Skeletal muscle satellite cell (primary cell): Measurements from ENCODE around the gene SLC12A7. TPM values are rescaled to one million over a fixed set of nuclear protein-coding genes. Genes with fewer than 3 reads are reported as not detected.
A peak's percentile ranks its signal among the peaks of the same experiment; 100 is the strongest.
"Not testable (repeated sequence)": the region's sequence is repeated elsewhere in the genome, so short reads cannot be mapped to it uniquely, and the experiment has no call there.

Experiments
- H3K27me3 ChIP-seq: 2 replicates; pipeline ENCODE4 v1.7.0; 2013; ENCODE audit warnings: low read length; ENCODE audit not compliant: control insufficient read depth, insufficient read depth
- H3K36me3 ChIP-seq: 2 replicates; pipeline ENCODE4 v1.7.0; 2013; ENCODE audit warnings: mild to moderate bottlenecking, control low read depth, low read length; ENCODE audit not compliant: insufficient read depth
- H3K4me1 ChIP-seq: 2 replicates; pipeline ENCODE4 v1.7.0; 2013; ENCODE audit warnings: low read length; ENCODE audit not compliant: control insufficient read depth, insufficient read depth
- H3K4me2 ChIP-seq: 2 replicates; pipeline ENCODE4 v1.7.0; 2013; ENCODE audit warnings: mild to moderate bottlenecking, low read length
- H3K4me3 ChIP-seq: 2 replicates; pipeline ENCODE4 v1.7.0; 2013; ENCODE audit warnings: low read length
- H3K9ac ChIP-seq: 2 replicates; pipeline ENCODE4 v1.7.0; 2013; ENCODE audit warnings: mild to moderate bottlenecking, low read depth, low read length, moderate library complexity
- H3K9me3 ChIP-seq: replicated peaks from 2 replicates; pipeline ENCODE4 v1.7.0; 2013; ENCODE audit warnings: mild to moderate bottlenecking, control low read depth, low read length
- total RNA-seq: library from RNA; depleted of rRNA; stranded (reverse); fragments of >200 nt; gene quantifications from 2 replicates; pipeline ENCODE4 v1.2.3, GENCODE V29; 2012; rRNA removed

Gene SLC12A7
- total RNA-seq = 9.8 and 14.4 TPM in 2 replicates

DNA sequence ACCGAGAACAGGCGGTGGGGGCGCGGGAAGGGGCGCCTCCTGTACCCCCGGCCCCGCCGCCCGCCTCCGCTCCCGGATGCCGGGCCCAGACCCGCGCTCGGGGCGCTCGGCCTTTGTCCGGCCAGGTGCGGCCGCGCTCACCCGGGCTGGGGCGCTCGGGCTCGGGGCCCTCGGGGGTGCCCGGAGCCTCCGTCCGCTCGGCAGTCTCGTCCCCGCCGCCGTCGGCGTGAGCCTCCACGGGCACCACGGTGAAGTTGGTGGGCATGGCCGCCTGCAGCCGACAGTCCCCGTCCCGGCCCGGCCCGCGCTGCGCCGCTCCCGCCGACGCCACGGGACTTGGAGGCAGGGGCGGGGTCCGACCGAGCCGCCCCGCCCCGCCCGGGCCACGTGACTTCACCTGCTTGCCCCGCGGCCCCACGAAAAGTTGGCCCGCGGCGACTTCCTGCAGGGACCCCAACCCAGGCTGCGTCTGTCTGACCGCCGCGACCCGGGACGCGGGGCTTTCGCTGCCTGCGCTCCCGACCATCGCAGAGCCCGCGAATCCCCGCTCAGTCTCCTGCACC is at the start of gene SLC12A7:
Gene SLC12A7 (minus strand): TSS at position 337 of the 563 bp plus-strand sequence. CDS start 72 bp downstream, at position 265.
- H3K27me3 ChIP-seq = peaks cover 56% of the 10 kb centered on the region
- H3K9me3 ChIP-seq = no peaks in the 10 kb centered on the region
- no peaks in the 10 kb centered on the region for H3K36me3 ChIP-seq
- H3K4me3 ChIP-seq = peak within 1 kb of the TSS; percentile 66
- H3K4me1 ChIP-seq = peaks cover 4% of the 10 kb centered on the region
- H3K9ac ChIP-seq = peak within 1 kb of the TSS; percentile 48
- peak within 1 kb of the TSS; percentile 82 for H3K4me2 ChIP-seq

DNA sequence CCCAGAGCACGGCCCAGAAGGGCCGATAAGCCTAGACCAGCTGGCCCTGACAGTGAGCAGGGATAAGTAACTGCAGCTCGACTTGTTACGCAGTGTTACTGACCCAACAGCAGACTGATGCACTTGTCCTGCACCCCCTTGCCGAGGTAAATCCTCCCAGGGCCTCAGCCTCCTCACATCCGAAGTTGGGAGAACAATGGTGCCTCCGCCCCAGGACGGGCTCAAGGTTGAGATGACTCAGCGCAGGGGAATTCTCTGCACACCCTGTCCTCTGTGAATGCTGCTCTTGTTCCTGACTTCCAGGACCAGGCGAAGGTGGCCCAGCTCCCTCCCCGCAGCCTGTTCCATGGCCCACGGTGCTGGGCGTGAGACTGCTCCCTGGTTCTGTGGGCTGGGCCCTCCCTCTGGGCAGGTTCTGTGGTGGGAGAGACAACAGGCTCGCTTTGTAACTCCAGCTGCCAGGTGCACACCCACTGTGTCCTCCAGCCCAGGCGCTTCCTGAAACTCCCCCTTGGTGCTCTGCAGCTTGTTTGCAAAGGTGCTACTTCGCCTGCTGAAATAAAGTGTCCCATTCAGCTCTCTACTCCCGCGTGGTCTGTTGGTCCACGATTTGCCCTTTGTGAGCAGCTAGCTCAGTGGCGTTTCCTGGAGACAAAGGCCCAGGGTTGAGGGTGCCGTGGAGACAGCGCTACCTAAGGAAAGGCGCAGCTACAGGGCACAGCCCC is 49.4 kb upstream of the SLC12A7 start:
- Histone ChIP-seq H3K4me2 (no peak overlapping the region), H3K4me3 (no peak overlapping the region), H3K27me3 (peaks cover 33% of the 10 kb centered on the region), H3K4me1 (no peaks in the 10 kb centered on the region), H3K36me3 (no peaks in the 10 kb centered on the region), H3K9ac (no peak overlapping the region), H3K9me3 (no peaks in the 10 kb centered on the region)

DNA sequence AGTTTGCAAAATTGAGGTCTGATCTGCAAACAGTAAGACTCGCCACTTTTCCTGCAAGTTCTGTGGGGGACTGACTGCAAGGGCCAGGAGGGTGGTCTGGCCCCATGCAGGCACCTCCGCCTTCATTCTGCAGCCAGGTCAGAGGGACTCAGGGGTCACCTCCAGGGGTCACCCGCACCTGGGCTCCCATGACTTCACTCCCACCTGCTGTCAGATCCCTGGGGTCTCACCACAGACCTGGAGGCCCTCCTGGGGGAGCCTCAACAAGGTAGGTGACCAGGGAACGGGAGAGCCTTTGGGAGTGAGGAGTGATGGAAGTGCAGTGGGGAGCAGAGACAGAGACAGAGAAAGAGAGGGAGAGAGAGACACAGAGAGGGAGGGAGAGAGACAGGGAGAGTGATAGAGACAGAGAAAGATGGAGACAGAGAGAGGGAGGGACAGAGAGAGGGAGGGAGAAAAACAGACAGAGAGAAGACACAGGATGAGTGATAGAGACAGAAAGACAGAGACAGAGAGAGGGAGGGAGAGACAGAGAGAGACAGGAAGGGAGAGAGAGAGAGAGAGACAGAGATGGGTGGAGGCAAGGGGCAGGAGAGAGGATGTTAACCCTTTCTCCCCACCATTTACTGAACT is 48.0 kb upstream of the SLC12A7 start:
- no peaks in the 10 kb centered on the region for H3K9me3 ChIP-seq
- H3K4me1 ChIP-seq = no peaks in the 10 kb centered on the region
- H3K9ac ChIP-seq = no peak overlapping the region
- H3K4me2 ChIP-seq = no peak overlapping the region
- peaks cover 36% of the 10 kb centered on the region for H3K27me3 ChIP-seq
- no peak overlapping the region for H3K4me3 ChIP-seq
- no peaks in the 10 kb centered on the region for H3K36me3 ChIP-seq

DNA sequence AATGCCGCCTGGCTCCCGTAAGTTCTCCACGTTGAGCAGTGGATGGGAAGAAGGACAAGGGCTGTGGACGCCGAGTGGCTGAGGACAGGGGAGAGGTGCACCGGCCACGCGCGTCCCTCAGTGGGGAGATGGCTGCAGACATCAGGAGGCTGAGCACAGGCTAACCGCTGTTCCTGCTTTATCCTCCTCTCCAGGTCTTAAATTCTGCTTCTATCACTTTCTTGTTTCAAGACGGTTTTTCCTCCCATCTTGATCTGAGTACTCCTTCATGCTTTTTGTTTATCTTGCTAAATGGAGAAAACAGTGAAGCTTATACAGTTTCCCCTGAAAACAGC is 47.4 kb upstream of the SLC12A7 start:
- no peaks in the 10 kb centered on the region for H3K4me1 ChIP-seq
- H3K4me2 ChIP-seq = no peak overlapping the region
- H3K9me3 ChIP-seq = no peaks in the 10 kb centered on the region
- no peak overlapping the region for H3K9ac ChIP-seq
- H3K27me3 ChIP-seq = peaks cover 41% of the 10 kb centered on the region
- H3K4me3 ChIP-seq = no peak overlapping the region
- no peaks in the 10 kb centered on the region for H3K36me3 ChIP-seq

DNA sequence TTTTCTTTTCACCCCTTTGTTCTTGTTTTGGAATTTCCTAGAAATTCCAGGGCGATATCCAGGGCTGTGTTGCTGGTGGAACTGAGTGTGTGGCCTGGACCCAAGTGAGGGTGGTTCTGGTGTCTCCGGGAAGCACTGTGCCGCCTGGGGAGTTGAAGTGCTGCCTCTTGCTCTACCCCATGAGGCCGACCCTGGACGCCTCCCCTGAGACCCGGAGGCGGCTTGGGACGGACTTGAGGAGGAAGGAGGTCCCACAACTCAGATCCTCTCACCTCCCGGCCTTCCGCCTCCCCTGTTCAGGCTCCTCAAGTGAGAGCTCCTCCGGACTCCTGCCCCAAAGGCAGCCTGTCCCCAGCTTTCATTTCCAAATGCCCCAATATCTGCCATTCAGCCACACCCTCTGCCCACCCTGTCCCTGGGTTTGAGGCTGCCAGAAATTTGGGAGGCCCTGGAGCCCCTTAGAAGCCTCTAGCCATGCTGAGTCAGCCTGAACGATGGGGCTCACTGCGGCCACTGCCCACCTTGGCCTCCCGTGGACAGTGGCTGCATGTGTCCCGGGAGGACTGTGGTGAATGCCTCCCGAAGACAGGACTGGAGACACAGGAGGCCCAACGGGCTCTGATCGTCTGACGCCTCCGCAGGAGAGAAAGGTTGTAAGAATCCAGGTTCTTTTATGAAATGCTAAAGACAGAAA is 46.9 kb upstream of the SLC12A7 start:
- Histone ChIP-seq H3K27me3 (peaks cover 46% of the 10 kb centered on the region), H3K9ac (no peak overlapping the region), H3K9me3 (no peaks in the 10 kb centered on the region), H3K4me3 (no peak overlapping the region), H3K4me1 (no peaks in the 10 kb centered on the region), H3K4me2 (no peak overlapping the region), H3K36me3 (no peaks in the 10 kb centered on the region)

DNA sequence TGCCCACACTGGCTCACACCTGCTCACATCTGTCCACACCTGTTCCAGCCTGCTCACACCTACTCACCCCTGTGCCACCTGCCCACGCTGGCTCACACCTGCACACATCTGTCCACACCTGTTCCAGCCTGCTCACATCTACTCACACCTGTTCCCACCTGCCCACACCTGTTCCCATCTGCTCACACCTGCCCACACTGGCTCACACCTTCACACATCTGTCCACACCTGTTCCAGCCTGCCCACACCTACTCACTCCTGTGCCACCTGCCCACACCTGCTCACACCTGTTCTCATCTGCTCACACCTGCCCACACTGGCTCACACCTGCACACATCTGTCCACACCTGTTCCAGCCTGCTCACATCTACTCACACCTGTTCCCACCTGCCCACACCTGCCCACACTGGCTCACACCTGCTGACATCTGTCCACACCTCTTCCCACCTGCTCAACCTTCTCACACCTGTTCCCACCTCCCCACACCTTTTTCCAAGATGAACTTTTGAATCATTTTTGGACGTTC is 45.7 kb upstream of the SLC12A7 start:
- H3K9ac ChIP-seq, H3K4me1 ChIP-seq, H3K9me3 ChIP-seq, H3K4me3 ChIP-seq, H3K36me3 ChIP-seq, H3K4me2 ChIP-seq: not testable (repeated sequence)
- H3K27me3 ChIP-seq = peaks cover 50% of the 10 kb centered on the region

DNA sequence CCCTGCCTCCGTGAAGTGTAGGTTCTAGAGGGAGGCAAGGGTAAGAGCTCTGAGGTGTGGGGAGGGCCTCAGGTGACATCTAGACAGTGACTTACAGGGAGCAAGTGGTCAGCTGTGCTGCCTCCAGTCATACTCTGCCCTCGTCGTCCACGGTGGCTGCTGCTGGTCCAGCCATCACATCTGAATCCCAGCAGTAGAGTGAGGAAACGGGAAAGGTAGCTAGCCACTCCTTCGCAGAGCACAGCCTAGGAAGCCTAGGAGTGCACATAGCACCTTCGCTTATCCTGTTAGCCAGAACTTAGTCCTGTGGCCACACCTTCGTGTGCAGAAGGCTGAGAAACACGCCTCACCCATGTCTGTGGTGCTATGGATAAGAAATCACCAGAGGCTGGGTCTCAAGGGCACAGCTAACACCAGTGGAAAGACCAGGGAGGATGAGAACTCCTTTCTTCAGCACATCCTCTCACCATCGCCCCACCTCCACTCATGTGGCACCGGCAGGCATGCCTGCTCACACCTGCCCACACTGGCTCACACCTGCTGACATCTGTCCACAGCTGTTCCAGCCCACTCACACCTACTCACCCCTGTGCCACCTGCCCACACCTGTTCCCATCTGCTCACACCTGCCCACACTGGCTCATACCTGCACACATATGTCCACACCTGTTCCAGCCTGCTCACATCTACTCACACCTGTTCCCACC is 45.0 kb upstream of the SLC12A7 start:
- Histone ChIP-seq H3K4me1 (no peaks in the 10 kb centered on the region), H3K4me3 (no peak overlapping the region), H3K36me3 (no peaks in the 10 kb centered on the region), H3K4me2 (no peak overlapping the region), H3K9me3 (no peaks in the 10 kb centered on the region), H3K27me3 (peaks cover 50% of the 10 kb centered on the region), H3K9ac (no peak overlapping the region)

DNA sequence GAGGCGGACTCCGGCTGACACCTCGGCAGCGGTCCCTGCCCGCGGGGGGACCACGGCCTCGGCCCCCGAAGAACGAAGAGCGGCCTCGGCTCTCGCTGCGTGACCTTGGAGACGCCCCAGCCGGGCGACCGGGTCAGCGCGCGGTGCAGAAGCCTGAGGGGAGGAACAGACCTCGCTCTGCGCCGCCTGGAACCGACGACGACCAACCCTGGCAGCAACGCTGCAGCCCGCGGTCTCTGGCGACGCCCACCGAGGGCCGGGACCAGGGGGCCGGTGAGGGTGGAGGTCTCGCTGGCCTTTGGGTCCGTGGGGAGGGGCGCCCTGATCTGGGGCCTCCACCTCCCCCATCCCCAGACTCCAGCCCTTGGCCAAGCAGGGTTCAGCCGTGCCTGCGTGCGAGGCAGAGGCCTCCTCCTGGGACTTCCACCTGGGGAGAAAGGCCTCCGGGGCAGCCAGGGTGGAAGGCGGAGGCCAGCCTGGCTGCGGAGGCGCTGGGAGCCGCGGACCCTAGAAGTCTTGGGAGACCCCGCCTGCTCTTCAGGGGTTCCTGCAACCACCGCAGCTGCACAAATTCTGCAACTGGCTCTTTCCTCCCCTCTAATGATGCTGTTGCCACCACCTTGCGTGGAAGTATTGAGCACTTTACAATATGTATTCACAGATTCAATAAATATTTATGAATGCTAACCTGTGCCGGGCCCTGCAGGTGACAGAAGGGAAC is 44.3 kb upstream of the SLC12A7 start:
- Histone ChIP-seq H3K9me3 (no peaks in the 10 kb centered on the region), H3K4me1 (no peaks in the 10 kb centered on the region), H3K4me2 (no peak overlapping the region), H3K36me3 (no peaks in the 10 kb centered on the region), H3K27me3 (peaks cover 50% of the 10 kb centered on the region), H3K4me3 (no peak overlapping the region), H3K9ac (no peak overlapping the region)

DNA sequence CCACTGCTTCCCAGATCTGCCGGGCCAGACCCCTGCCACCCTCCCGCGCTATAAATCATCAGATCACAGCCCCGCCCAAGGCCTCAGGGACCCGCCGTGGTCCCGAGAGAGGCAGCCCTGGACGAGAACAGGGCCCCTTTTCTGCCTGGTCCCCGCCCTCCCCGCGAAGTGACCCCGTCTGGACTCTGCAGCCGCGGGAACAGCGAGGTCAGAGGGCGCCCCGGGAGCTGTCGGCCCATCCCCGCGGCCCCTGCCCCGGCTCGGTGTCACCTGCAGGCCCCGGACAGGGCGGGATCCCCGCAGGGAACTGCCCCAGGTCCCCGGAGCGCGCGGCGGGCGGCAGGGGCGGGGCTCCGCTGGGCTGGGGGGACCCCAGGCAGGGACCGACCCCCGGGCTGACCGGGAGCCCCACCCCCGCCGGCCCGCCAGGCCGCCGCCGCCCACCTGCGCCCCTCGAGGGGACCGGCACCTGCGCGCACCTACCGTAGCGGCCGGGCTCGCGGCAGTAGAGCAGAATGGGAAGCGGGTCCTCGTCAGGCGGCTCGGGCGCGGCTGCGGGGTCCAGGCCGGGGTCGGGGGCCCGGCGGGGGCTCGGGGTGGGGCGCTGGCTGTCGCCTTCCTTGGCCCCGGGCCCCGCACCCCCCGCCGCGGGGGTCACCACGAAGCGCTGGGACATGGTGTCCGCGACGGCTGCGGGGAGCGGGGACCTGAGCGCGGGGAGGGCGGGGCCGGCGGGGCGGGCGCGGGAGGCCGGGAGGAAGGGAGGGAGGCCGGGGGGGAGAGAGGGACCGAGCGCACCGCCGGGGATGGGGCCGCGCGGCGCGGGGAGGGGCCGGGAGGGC is 43.5 kb upstream of the SLC12A7 start:
- Histone ChIP-seq H3K4me2 (no peak overlapping the region), H3K27me3 (peaks cover 56% of the 10 kb centered on the region), H3K36me3 (no peaks in the 10 kb centered on the region), H3K9ac (no peak overlapping the region), H3K4me1 (no peaks in the 10 kb centered on the region), H3K9me3 (no peaks in the 10 kb centered on the region), H3K4me3 (no peak overlapping the region)

DNA sequence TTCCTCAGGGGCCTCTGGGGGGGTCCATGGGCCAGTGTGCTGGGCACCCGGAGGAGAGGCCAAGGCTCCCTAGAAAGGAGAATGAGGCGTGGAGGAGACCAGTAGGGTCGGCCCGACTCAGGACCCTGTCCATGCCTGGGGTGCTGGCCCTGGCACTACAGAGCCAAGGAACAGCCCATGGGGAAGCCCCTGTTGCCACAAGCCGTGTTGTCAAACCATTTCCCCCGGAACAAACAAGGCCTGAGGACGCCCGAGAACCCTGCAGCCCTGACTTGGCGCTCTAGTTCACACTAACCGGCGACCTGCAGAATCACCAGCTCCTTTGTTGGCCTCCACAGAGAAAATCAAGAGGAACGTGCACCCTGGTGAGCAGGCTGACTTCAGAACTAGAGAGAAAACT is 41.6 kb upstream of the SLC12A7 start:
- Histone ChIP-seq H3K4me2 (no peak overlapping the region), H3K27me3 (peaks cover 48% of the 10 kb centered on the region), H3K4me1 (no peaks in the 10 kb centered on the region), H3K36me3 (no peaks in the 10 kb centered on the region), H3K4me3 (no peak overlapping the region), H3K9me3 (no peaks in the 10 kb centered on the region), H3K9ac (no peak overlapping the region)
